SK-N-SH treated with all-trans-retinoic acid at 6 μM for 48 hours (cell line): ENCODE measurements around the gene TRIP4.

Source experiments
- ATAC-seq: fragments of 200-7000 bp; cut with Tn5 transposase; 3 replicates; pipeline ENCODE4 v1.9.1; 2020; ENCODE audit warnings: mild to moderate bottlenecking, moderate library complexity
- ARNTL ChIP-seq: fragments of 450-650 bp; formaldehyde crosslinking; IDR thresholded peaks from 2 replicates; pipeline ENCODE4 v1.5.0; 2020; ENCODE audit warnings: low read depth, mild to moderate bottlenecking, moderate library complexity, borderline replicate concordance
- BACH2 ChIP-seq: fragments of 250-450 bp; sonication (Bioruptor Pico); IDR thresholded peaks from 2 replicates; pipeline ENCODE4 v1.9.0; 2021; ENCODE audit warnings: mild to moderate bottlenecking, borderline replicate concordance
- CSDC2 ChIP-seq: fragments of 250-450 bp; sonication (Bioruptor Pico); IDR thresholded peaks from 2 replicates; pipeline ENCODE4 v1.5.0; 2020; ENCODE audit warnings: mild to moderate bottlenecking, moderate library complexity
- CSRNP3 ChIP-seq: fragments of 250-450 bp; sonication (Bioruptor Pico); IDR thresholded peaks from 2 replicates; pipeline ENCODE4 v1.5.1; 2021; ENCODE audit warnings: mild to moderate bottlenecking, moderate library complexity
- ESRRG ChIP-seq: fragments of 250-450 bp; sonication (Bioruptor Pico); IDR thresholded peaks from 2 replicates; pipeline ENCODE4 v1.6.1; 2021; ENCODE audit warnings: mild to moderate bottlenecking
- GLIS3 ChIP-seq: fragments of 250-450 bp; sonication (Bioruptor Pico); IDR thresholded peaks from 2 replicates; pipeline ENCODE4 v1.5.0; 2020; ENCODE audit warnings: mild to moderate bottlenecking, moderate library complexity
- ISL1 ChIP-seq: fragments of 250-450 bp; sonication (Bioruptor Pico); IDR thresholded peaks from 2 replicates; pipeline ENCODE4 v2.1.2; 2022; ENCODE audit warnings: mild to moderate bottlenecking, moderate library complexity
- OSR1 ChIP-seq: fragments of 250-450 bp; sonication (Bioruptor Pico); IDR thresholded peaks from 2 replicates; pipeline ENCODE4 v1.8.0; 2022; ENCODE audit warnings: moderate library complexity, mild to moderate bottlenecking, inconsistent platforms
- PATZ1 ChIP-seq: fragments of 250-450 bp; sonication (Bioruptor Pico); IDR thresholded peaks from 2 replicates; pipeline ENCODE4 v1.8.0; 2020; ENCODE audit warnings: mild to moderate bottlenecking, moderate library complexity, borderline replicate concordance
- POU6F1 ChIP-seq: fragments of 250-450 bp; sonication (Bioruptor Pico); IDR thresholded peaks from 2 replicates; pipeline ENCODE4 v1.8.0; 2021; ENCODE audit warnings: low read depth, mild to moderate bottlenecking, moderate library complexity, borderline replicate concordance
- RARB ChIP-seq: fragments of 250-450 bp; sonication (Bioruptor Pico); IDR thresholded peaks from 2 replicates; pipeline ENCODE4 v1.8.0; 2021; ENCODE audit warnings: mild to moderate bottlenecking, moderate library complexity
- SNAI2 ChIP-seq: fragments of 250-450 bp; sonication (Bioruptor Pico); IDR thresholded peaks from 2 replicates; pipeline ENCODE4 v1.5.0; 2020; ENCODE audit warnings: mild to moderate bottlenecking, moderate library complexity
- TCF4 ChIP-seq: fragments of 250-450 bp; sonication (Bioruptor Pico); IDR thresholded peaks from 2 replicates; pipeline ENCODE4 v1.8.0; 2021; ENCODE audit warnings: mild to moderate bottlenecking, moderate library complexity, borderline replicate concordance
- TOX ChIP-seq: fragments of 250-450 bp; sonication (Bioruptor Pico); IDR thresholded peaks from 2 replicates; pipeline ENCODE4 v1.8.0; 2021; ENCODE audit warnings: mild to moderate bottlenecking, moderate library complexity, borderline replicate concordance
- ZC3H10 ChIP-seq: fragments of 250-450 bp; sonication (Bioruptor Pico); IDR thresholded peaks from 2 replicates; pipeline ENCODE4 v1.5.1; 2021; ENCODE audit warnings: mild to moderate bottlenecking, moderate library complexity
- ZFP3 ChIP-seq: fragments of 250-450 bp; sonication (Bioruptor Pico); IDR thresholded peaks from 2 replicates; pipeline ENCODE4 v1.5.0; 2020; ENCODE audit warnings: mild to moderate bottlenecking, moderate library complexity
- ZNF70 ChIP-seq: fragments of 450-650 bp; formaldehyde crosslinking; IDR thresholded peaks from 2 replicates; pipeline ENCODE4 v1.5.0; 2020; ENCODE audit warnings: mild to moderate bottlenecking, moderate library complexity
- ZNF8 ChIP-seq: fragments of 450-650 bp; formaldehyde crosslinking; IDR thresholded peaks from 2 replicates; pipeline ENCODE4 v1.5.0; 2020; ENCODE audit warnings: mild to moderate bottlenecking, moderate library complexity
- TF ChIP-seq, protein P1 (sequence below): fragments of 250-450 bp; sonication (Bioruptor Pico); IDR thresholded peaks from 2 replicates; pipeline ENCODE4 v1.5.1; 2020; ENCODE audit warnings: low read depth, mild to moderate bottlenecking, moderate library complexity
- TF ChIP-seq, protein P2 (sequence below): fragments of 250-450 bp; sonication (Bioruptor Pico); IDR thresholded peaks from 2 replicates; pipeline ENCODE4 v1.5.0; 2020; ENCODE audit warnings: mild to moderate bottlenecking, moderate library complexity

Gene TRIP4

DNA sequence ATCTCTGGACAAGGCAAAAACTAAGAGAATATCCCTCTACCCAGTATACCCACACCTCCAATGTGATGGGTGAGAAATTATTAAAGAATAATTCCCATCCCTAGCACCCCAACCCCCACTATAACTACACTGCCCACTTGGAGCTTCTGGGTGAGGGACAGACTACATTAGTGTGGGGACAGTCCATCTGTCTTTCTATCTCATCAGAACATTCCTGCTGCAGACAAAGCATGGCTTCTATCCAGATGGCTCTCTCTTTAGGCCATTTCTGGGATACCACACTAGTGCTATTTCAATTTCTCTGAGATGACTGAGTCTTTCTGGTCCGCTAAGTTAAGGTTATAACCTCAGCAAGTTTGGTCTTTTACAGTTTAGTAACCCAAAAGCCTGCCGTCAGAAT is 38.3 kb upstream of the TRIP4 start:
- no peak for ATAC-seq
- TF ChIP-seq TOX (no peak), ZC3H10 (CRISPR knock-in tag) (no peak), ZNF70 (no peak), BACH2 (no peak), SNAI2 (CRISPR knock-in tag) (no peak), GLIS3 (CRISPR knock-in tag) (no peak), CSRNP3 (no peak), ZFP3 (CRISPR knock-in tag) (no peak), ESRRG (CRISPR knock-in tag) (no peak), ARNTL (no peak), RARB (CRISPR knock-in tag) (no peak), POU6F1 (CRISPR knock-in tag) (no peak), ZNF8 (CRISPR knock-in tag) (no peak), OSR1 (CRISPR knock-in tag) (no peak), PATZ1 (CRISPR knock-in tag) (no peak), ISL1 (CRISPR knock-in tag) (no peak)
- TF ChIP-seq, protein P1, sequence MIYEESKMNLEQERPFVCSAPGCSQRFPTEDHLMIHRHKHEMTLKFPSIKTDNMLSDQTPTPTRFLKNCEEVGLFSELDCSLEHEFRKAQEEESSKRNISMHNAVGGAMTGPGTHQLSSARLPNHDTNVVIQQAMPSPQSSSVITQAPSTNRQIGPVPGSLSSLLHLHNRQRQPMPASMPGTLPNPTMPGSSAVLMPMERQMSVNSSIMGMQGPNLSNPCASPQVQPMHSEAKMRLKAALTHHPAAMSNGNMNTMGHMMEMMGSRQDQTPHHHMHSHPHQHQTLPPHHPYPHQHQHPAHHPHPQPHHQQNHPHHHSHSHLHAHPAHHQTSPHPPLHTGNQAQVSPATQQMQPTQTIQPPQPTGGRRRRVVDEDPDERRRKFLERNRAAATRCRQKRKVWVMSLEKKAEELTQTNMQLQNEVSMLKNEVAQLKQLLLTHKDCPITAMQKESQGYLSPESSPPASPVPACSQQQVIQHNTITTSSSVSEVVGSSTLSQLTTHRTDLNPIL (CRISPR knock-in tag) = no peak
- TF ChIP-seq, protein P2, sequence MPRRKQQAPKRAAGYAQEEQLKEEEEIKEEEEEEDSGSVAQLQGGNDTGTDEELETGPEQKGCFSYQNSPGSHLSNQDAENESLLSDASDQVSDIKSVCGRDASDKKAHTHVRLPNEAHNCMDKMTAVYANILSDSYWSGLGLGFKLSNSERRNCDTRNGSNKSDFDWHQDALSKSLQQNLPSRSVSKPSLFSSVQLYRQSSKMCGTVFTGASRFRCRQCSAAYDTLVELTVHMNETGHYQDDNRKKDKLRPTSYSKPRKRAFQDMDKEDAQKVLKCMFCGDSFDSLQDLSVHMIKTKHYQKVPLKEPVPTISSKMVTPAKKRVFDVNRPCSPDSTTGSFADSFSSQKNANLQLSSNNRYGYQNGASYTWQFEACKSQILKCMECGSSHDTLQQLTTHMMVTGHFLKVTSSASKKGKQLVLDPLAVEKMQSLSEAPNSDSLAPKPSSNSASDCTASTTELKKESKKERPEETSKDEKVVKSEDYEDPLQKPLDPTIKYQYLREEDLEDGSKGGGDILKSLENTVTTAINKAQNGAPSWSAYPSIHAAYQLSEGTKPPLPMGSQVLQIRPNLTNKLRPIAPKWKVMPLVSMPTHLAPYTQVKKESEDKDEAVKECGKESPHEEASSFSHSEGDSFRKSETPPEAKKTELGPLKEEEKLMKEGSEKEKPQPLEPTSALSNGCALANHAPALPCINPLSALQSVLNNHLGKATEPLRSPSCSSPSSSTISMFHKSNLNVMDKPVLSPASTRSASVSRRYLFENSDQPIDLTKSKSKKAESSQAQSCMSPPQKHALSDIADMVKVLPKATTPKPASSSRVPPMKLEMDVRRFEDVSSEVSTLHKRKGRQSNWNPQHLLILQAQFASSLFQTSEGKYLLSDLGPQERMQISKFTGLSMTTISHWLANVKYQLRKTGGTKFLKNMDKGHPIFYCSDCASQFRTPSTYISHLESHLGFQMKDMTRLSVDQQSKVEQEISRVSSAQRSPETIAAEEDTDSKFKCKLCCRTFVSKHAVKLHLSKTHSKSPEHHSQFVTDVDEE (CRISPR knock-in tag) = no peak

GRCh38 chr15:64351265-64351664 is 36.4 kb upstream of the TRIP4 start:
- ATAC-seq = no peak
- TF ChIP-seq ESRRG (CRISPR knock-in tag) (no peak), ZC3H10 (CRISPR knock-in tag) (no peak), CSDC2 (CRISPR knock-in tag) (no peak), TCF4 (CRISPR knock-in tag) (no peak), POU6F1 (CRISPR knock-in tag) (no peak), RARB (CRISPR knock-in tag) (no peak), CSRNP3 (no peak), ZNF8 (CRISPR knock-in tag) (no peak), SNAI2 (CRISPR knock-in tag) (no peak), ZNF70 (no peak)
- TF ChIP-seq, protein P2 (CRISPR knock-in tag) = no peak
